ENCODE measurements around the gene UBE2F. TPM values are rescaled to one million over a fixed set of nuclear protein-coding genes. Genes with fewer than 3 reads are reported as not detected.

The UBE2F gene
- total and polyA plus RNA-seq, 9 of the 15 experiments (the other 6 are each of a cell fraction or from before 2014, with no cell fraction given): 18.1 to 88.1 (median 53.0) TPM

DNA sequence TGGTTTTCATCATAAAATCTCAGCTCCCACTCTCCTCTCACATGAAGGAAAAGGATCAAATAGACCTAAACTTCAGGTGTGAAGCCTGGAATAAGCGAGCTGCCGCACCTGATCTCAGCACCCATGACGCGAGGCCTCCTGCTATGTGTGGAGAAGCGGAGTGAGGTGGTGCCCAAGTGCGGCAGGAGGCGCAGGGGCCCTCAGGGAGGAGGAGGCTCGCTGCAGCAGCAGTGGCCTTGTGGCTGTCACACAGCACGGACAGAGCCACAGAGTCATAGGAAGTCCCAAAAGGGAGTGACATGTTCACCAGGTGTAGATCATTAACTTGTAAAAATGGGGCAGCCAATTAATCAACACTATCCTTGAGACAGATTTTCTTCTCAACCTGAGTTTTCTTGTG, 103.1 kb downstream of the UBE2F start:
- FAIRE-seq: no peak
- H3K9ac ChIP-seq (ENCODE audit: insufficient read depth in 1 of 2, low read depth in 2 of 2, low read length in 2 of 2): no peak overlapping the region
- peaks cover 79% of the 10 kb centered on the region for H3K36me3 ChIP-seq (ENCODE audit: control insufficient read depth, insufficient read depth, low read length)
- WGBS (ENCODE audit: insufficient coverage, low coverage, missing lambda C conversion rate): 97% methylated on average over 6 of the region's 9 CpGs
- TF ChIP-seq PYGO2 (tag; IDR thresholded peaks at IDR 0.05): no peak
- H3K9me3 ChIP-seq (replicated peaks; ENCODE audit: control insufficient read depth, insufficient read depth, low read depth, low read length): no peaks in the 10 kb centered on the region
- intact Hi-C loops (cut with micrococcal nuclease): no loop called here
- H3K27ac ChIP-seq (ENCODE audit: extremely low read depth, low read depth, low read length): no peak overlapping the region
- in situ Hi-C loops (cut with MboI): no loop called here
- H2AFZ ChIP-seq (ENCODE audit: low read depth, low read length): no peak overlapping the region
- no peak for ATAC-seq
- ChIA-PET CTCF (ENCODE audit: low intra/inter-chr PET ratio) (no interaction called here), POLR2A (no interaction called here)
- no peaks in the 10 kb centered on the region for H4K20me1 ChIP-seq (replicated peaks; ENCODE audit: control insufficient read depth, insufficient read depth, low read length)
- no peaks in the 10 kb centered on the region for H3K9me1 ChIP-seq (ENCODE audit: control insufficient read depth, insufficient read depth, low read length)
- H3K79me2 ChIP-seq (ENCODE audit: control insufficient read depth, insufficient read depth, low read length): no peaks in the 10 kb centered on the region
- peaks cover 0 to 3% of the 10 kb centered on the region in 2 experiments; a peak in 1 of 5 replicates for H3K4me1 ChIP-seq (replicated peaks in 1 of 2; ENCODE audit: control insufficient read depth in 2 of 2, insufficient read depth in 2 of 2, low read length in 2 of 2)
- no peak overlapping the region for H3K4me2 ChIP-seq (ENCODE audit: insufficient read depth, low read length)
- no peaks in the 10 kb centered on the region for H3K27me3 ChIP-seq (ENCODE audit: control insufficient read depth in 2 of 2, insufficient read depth in 2 of 2, low read length in 2 of 2)
- H3K4me3 ChIP-seq: no peak overlapping the region
- DNase-seq (ENCODE audit: extremely low read depth in 1 of 4, low spot score in 3 of 4): no peak
- no TSS peak for BruUV-seq (replicated peaks)

DNA sequence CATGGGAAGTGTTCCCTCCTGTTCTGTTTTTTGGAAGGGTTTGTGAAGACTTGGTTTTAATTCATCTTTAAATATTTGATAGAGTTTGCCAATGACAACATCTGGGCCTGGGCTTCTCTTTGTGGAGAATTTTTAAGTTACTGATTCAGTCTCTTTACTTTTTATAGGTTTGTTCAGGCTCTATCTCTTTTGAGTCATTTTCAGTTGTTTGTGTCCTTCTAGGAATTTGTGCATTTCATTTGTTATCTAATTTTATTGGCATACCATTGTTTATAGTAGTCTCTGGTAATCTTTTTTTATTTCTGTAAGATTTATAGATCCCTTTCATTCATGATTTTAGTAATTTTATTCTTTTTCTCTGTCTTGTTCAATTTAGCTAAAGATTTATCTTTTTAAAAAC, 108.6 kb downstream of the UBE2F start:
- TF ChIP-seq CXXC5 (CRISPR knock-in tag; IDR thresholded peaks at IDR 0.05): no peak
- no peak for TF ChIP-seq CBX2 (IDR thresholded peaks at IDR 0.05; ENCODE audit: insufficient read depth, low read length, poor library complexity, severe bottlenecking)
- TF ChIP-seq SREBF2 (CRISPR knock-in tag; IDR thresholded peaks at IDR 0.05): no peak
- no peak for TF ChIP-seq CBX8 (IDR thresholded peaks at IDR 0.05; ENCODE audit: borderline replicate concordance, extremely low read depth, low read depth, low read length, poor library complexity, severe bottlenecking)
- TF ChIP-seq POLR3G (IDR thresholded peaks at IDR 0.05; ENCODE audit: extremely low read depth, insufficient read length, insufficient replicate concordance): no peak
- H3K9me3 ChIP-seq (replicated peaks; ENCODE audit: control insufficient read depth, insufficient read depth, low read depth, low read length): no peaks in the 10 kb centered on the region
- no peak for ATAC-seq
- no peak for FAIRE-seq
- H2AFZ ChIP-seq (ENCODE audit: low read depth, low read length): no peak overlapping the region
- no peak overlapping the region for H3K4me3 ChIP-seq
- H3K27me3 ChIP-seq (ENCODE audit: control insufficient read depth in 2 of 2, insufficient read depth in 2 of 2, low read length in 2 of 2): no peaks in the 10 kb centered on the region
- DNase-seq (ENCODE audit: extremely low read depth in 1 of 4, low spot score in 3 of 4): no peak
- H3K9ac ChIP-seq (ENCODE audit: insufficient read depth in 1 of 2, low read depth in 2 of 2, low read length in 2 of 2): no peak overlapping the region
- peaks cover 0 to 5% of the 10 kb centered on the region in 2 experiments; a peak in 1 of 5 replicates for H3K4me1 ChIP-seq (replicated peaks in 1 of 2; ENCODE audit: control insufficient read depth in 2 of 2, insufficient read depth in 2 of 2, low read length in 2 of 2)
- ChIA-PET CTCF (ENCODE audit: low intra/inter-chr PET ratio) (no interaction called here), POLR2A (no interaction called here)
- peaks cover 59% of the 10 kb centered on the region; the same call in 2 of the 3 replicates for H3K36me3 ChIP-seq (ENCODE audit: control insufficient read depth, insufficient read depth, low read length)
- no peaks in the 10 kb centered on the region for H3K9me1 ChIP-seq (ENCODE audit: control insufficient read depth, insufficient read depth, low read length)
- in situ Hi-C loops (cut with MboI): no loop called here
- peaks cover 2% of the 10 kb centered on the region; the same call in 2 of the 3 replicates for H3K79me2 ChIP-seq (ENCODE audit: control insufficient read depth, insufficient read depth, low read length)
- intact Hi-C loops (cut with micrococcal nuclease): no loop called here
- no peak overlapping the region for H3K27ac ChIP-seq (ENCODE audit: extremely low read depth, low read depth, low read length)
- no TSS peak for BruUV-seq (replicated peaks)
- H3K4me2 ChIP-seq (ENCODE audit: insufficient read depth, low read length): no peak overlapping the region
- no peaks in the 10 kb centered on the region for H4K20me1 ChIP-seq (replicated peaks; ENCODE audit: control insufficient read depth, insufficient read depth, low read length)

Measured in K562 (cell line).